Loucy (cell line): ENCODE data around the gene ZFYVE28.

ENCODE experiments used
- EZH2phosphoT487 ChIP-seq: fragments of 200-600 bp; IDR thresholded peaks from 2 replicates; pipeline ENCODE4 v1.6.1; 2018; ENCODE audit warnings: antibody characterized with exemption, mild to moderate bottlenecking, moderate library complexity, borderline replicate concordance
- TF ChIP-seq, protein P1 (sequence below): fragments of 200-600 bp; sonication (generic); conservative IDR thresholded peaks from 2 replicates; pipeline ENCODE4 v1.5.1; 2014; ENCODE audit warnings: mild to moderate bottlenecking, antibody characterized with exemption, low read length

DNA sequence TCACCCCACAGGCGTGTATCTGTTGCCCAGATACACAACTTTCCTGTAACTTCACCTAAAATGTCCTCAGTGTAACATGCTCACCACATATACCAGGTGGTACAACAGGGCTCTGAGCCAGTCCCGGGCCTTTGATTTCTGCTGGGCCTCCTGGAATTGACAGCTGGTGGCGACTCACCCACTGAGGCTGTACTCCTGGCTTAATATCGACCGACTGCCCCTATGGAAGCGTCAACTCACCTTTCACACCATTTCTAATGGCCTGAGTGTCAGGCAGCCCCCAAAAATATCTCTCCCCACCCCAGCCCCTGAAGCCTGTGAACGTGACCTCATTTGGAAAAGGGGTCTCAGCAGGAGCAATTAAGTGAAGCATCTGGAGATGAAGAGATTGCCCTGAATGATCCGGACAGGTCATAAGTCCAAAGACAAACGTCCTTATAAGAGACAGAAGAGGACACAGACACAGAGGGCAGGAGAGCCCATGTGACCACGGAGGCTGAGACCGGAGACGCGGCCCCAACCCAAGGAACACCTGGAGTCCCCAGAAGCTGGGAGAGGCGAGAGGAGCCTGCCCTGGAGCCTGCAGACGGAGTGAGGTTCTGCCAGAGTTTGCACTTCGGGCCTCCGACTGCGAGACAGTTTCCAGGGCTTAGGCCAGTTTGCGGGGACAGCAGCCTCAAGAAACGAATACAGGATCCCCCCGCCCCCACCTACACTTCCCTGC lies 144.0 kb downstream of the ZFYVE28 start:
- TF ChIP-seq, protein P1, sequence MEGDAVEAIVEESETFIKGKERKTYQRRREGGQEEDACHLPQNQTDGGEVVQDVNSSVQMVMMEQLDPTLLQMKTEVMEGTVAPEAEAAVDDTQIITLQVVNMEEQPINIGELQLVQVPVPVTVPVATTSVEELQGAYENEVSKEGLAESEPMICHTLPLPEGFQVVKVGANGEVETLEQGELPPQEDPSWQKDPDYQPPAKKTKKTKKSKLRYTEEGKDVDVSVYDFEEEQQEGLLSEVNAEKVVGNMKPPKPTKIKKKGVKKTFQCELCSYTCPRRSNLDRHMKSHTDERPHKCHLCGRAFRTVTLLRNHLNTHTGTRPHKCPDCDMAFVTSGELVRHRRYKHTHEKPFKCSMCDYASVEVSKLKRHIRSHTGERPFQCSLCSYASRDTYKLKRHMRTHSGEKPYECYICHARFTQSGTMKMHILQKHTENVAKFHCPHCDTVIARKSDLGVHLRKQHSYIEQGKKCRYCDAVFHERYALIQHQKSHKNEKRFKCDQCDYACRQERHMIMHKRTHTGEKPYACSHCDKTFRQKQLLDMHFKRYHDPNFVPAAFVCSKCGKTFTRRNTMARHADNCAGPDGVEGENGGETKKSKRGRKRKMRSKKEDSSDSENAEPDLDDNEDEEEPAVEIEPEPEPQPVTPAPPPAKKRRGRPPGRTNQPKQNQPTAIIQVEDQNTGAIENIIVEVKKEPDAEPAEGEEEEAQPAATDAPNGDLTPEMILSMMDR, result no peak
- TF ChIP-seq EZH2phosphoT487, result no peak
